ENCODE results near the gene COMMD7. TPM values are rescaled to one million over a fixed set of nuclear protein-coding genes. Genes with fewer than 3 reads are reported as not detected.

Gene COMMD7
- total and polyA plus RNA-seq, 9 of the 15 experiments (the other 6 are each of a cell fraction or from before 2014, with no cell fraction given): 11.9 to 69.1 (median 34.7) TPM

- TF ChIP-seq RCOR1 (IDR thresholded peaks at IDR 0.05; ENCODE audit: borderline replicate concordance in 1 of 2, low read depth in 2 of 2, low read length in 2 of 2) (peak; percentile 98 to 99), TOE1 (IDR thresholded peaks at IDR 0.05; ENCODE audit: borderline replicate concordance) (peak; percentile 71; the same call in 1 of the 2 replicates), TOE1 (CRISPR knock-in tag; IDR thresholded peaks at IDR 0.05; ENCODE audit: borderline replicate concordance, low read depth) (no peak), ZBTB33 (CRISPR knock-in tag; IDR thresholded peaks at IDR 0.05) (peak; percentile 50; the same call in 1 of the 2 replicates), KDM1A (IDR thresholded peaks at IDR 0.05) (peak; percentile 99), ELF2 (CRISPR knock-in tag; IDR thresholded peaks at IDR 0.05) (peak; percentile 75), GTF2A2 (tag; IDR thresholded peaks at IDR 0.05) (no peak), FOXK2 (conservative IDR thresholded peaks at IDR 0.05 in 1 of 2, IDR thresholded peaks at IDR 0.05 in 1 of 2; ENCODE audit: low read depth in 2 of 2) (peak; percentile 92 to 95), PPARD (CRISPR knock-in tag; IDR thresholded peaks at IDR 0.05) (no peak), POLR2H (tag; IDR thresholded peaks at IDR 0.05; ENCODE audit: low read depth) (no peak; the same call in 1 of the 2 replicates), TGIF2 (CRISPR knock-in tag; IDR thresholded peaks at IDR 0.05) (no peak), ZNF316 (IDR thresholded peaks at IDR 0.05) (peak; percentile 100), ELF1 (tag; IDR thresholded peaks at IDR 0.05) (peak; percentile 93)
- TF ChIP-seq, protein P1, sequence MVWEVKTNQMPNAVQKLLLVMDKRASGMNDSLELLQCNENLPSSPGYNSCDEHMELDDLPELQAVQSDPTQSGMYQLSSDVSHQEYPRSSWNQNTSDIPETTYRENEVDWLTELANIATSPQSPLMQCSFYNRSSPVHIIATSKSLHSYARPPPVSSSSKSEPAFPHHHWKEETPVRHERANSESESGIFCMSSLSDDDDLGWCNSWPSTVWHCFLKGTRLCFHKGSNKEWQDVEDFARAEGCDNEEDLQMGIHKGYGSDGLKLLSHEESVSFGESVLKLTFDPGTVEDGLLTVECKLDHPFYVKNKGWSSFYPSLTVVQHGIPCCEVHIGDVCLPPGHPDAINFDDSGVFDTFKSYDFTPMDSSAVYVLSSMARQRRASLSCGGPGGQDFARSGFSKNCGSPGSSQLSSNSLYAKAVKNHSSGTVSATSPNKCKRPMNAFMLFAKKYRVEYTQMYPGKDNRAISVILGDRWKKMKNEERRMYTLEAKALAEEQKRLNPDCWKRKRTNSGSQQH (CRISPR knock-in tag; IDR thresholded peaks at IDR 0.05): peak; percentile 60; the same call in 1 of the 2 replicates
- TF ChIP-seq, protein P2, sequence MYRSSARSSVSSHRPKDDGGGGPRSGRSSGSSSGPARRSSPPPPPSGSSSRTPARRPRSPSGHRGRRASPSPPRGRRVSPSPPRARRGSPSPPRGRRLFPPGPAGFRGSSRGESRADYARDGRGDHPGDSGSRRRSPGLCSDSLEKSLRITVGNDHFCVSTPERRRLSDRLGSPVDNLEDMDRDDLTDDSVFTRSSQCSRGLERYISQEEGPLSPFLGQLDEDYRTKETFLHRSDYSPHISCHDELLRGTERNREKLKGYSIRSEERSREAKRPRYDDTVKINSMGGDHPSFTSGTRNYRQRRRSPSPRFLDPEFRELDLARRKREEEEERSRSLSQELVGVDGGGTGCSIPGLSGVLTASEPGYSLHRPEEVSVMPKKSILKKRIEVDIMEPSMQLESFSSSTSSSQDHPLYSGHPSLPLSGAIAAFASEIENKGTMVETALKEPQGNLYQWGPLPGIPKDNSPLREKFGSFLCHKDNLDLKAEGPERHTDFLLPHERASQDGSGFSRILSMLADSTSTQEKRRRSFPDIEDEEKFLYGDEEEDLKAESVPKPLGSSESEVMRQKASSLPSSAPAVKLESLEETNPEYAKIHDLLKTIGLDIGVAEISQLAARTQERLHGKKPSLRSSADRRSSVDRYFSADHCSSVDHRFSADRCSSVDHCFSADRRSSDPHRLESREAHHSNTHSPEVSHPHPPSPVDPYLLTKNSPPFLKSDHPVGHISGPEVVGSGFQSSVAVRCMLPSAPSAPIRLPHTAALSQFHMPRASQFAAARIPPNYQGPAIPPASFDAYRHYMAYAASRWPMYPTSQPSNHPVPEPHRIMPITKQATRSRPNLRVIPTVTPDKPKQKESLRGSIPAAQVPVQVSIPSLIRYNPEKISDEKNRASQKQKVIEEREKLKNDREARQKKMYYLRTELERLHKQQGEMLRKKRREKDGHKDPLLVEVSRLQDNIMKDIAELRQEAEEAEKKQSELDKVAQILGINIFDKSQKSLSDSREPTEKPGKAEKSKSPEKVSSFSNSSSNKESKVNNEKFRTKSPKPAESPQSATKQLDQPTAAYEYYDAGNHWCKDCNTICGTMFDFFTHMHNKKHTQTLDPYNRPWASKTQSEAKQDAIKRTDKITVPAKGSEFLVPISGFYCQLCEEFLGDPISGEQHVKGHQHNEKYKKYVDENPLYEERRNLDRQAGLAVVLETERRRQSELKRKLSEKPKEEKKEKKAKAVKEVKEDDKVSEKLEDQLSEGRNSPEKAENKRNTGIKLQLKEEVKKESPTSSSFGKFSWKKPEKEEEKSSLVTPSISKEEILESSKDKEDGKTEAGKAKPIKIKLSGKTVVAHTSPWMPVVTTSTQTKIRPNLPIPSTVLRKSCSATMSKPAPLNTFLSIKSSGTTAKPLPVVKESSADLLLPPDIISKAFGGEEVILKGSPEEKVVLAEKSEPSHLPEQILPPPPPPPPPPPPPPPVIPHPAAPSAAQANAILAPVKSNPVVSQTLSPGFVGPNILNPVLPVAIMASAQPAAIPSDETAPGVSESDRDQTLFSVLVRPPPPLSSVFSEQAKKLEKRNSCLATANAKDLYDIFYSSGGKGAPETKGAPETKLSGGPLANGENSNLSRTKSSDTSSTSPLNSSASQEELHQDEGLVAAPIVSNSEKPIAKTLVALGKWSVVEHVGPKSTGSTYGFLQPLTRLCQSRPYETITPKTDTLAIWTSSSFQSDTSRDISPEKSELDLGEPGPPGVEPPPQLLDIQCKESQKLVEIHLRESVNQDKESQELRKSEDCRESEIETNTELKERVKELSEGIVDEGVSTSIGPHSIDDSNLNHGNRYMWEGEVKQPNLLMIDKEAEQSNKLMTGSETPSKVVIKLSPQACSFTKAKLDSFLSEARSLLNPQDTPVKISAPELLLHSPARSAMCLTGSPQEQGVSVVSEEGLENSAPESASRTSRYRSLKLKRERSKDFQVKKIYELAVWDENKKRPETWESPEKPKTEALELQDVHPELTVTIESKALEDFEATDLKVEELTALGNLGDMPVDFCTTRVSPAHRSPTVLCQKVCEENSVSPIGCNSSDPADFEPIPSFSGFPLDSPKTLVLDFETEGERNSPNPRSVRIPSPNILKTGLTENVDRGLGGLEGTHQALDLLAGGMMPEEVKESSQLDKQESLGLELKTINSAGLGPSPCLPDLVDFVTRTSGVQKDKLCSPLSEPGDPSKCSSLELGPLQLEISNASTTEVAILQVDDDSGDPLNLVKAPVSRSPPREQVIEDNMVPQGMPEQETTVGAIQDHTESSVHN (IDR thresholded peaks at IDR 0.05; ENCODE audit: borderline replicate concordance in 1 of 2, low read depth in 1 of 2): peak in 1 of 2 experiments; percentile 58; a peak in 2 of 4 replicates
Measured at GRCh38 chr20:32752458-32753250, 9.4 kb upstream of the COMMD7 start (continued).
